Measurements from ENCODE around the gene PALD1. TPM values are rescaled to one million over a fixed set of nuclear protein-coding genes. Genes with fewer than 3 reads are reported as not detected.

Gene PALD1
- total and polyA plus RNA-seq, 7 donors = 1.8 to 33.8 (median 13.9) TPM

- DNase-seq = no peak
- no peak for TF ChIP-seq POLR2AphosphoS5 (IDR thresholded peaks at IDR 0.05)
- TF ChIP-seq CTCF (IDR thresholded peaks at IDR 0.05) = no peak
- no peak for TF ChIP-seq POLR2A (IDR thresholded peaks at IDR 0.05)
- TF ChIP-seq EP300 (IDR thresholded peaks at IDR 0.05) = no peak
- no peaks in the 10 kb centered on the region for H3K36me3 ChIP-seq
- H3K9me3 ChIP-seq = no peaks in the 10 kb centered on the region
- 88 to 93% methylated on average over 5 of the region's 5 CpGs for WGBS, 2 donors
- H3K27ac ChIP-seq = no peak overlapping the region
- intact Hi-C loops (cut with DNase I) = no loop called here
- H3K4me3 ChIP-seq = no peak overlapping the region
- H3K4me1 ChIP-seq = peaks cover 0 to 20% (median 14%) of the 10 kb centered on the region in 4 donors
- no peaks in the 10 kb centered on the region for H3K27me3 ChIP-seq
These were observed 40.1 kb downstream of the PALD1 start for GRCh38 chr10:70518695-70519094.

- WGBS, 2 donors = 76 to 78% methylated on average over 6 of the region's 6 CpGs
These were observed 44.5 kb downstream of the PALD1 start for GRCh38 chr10:70523057-70523456.

GRCh38 chr10:70523549-70523948, 45.0 kb downstream of the PALD1 start:
- TF ChIP-seq EP300 (IDR thresholded peaks at IDR 0.05) = peak in 1 of 4 donors; percentile 5
- TF ChIP-seq POLR2A (IDR thresholded peaks at IDR 0.05) = no peak
- TF ChIP-seq POLR2AphosphoS5 (IDR thresholded peaks at IDR 0.05) = peak in 1 of 4 donors; percentile 20
- Histone ChIP-seq H3K4me1 (peaks cover 0 to 20% (median 12%) of the 10 kb centered on the region in 4 donors), H3K9me3 (no peaks in the 10 kb centered on the region), H3K36me3 (peaks cover 0 to 10% (median 0%) of the 10 kb centered on the region in 4 donors), H3K27me3 (no peaks in the 10 kb centered on the region), H3K27ac (peak overlapping the region in 1 of 4 donors; percentile 0), H3K4me3 (no peak overlapping the region)
- no peak for DNase-seq
- intact Hi-C loops (cut with DNase I) = no loop called here
- whole genome bisulfite sequencing, 2 donors = 71 to 85% methylated on average over 4 of the region's 4 CpGs

More at GRCh38 chr10:70523057-70523456, 44.5 kb downstream of the PALD1 start:
- peak overlapping the region in 1 of 4 donors; percentile 0 for H3K27ac ChIP-seq
- no peaks in the 10 kb centered on the region for H3K27me3 ChIP-seq
- peaks cover 0 to 20% (median 12%) of the 10 kb centered on the region in 4 donors for H3K4me1 ChIP-seq
- no peak for TF ChIP-seq POLR2AphosphoS5 (IDR thresholded peaks at IDR 0.05)
- no peak for TF ChIP-seq CTCF (IDR thresholded peaks at IDR 0.05)
- TF ChIP-seq POLR2A (IDR thresholded peaks at IDR 0.05) = no peak
- no peak for TF ChIP-seq EP300 (IDR thresholded peaks at IDR 0.05)
- DNase-seq = no peak
- peaks cover 0 to 10% (median 0%) of the 10 kb centered on the region in 4 donors for H3K36me3 ChIP-seq
- no peaks in the 10 kb centered on the region for H3K9me3 ChIP-seq
- no peak overlapping the region for H3K4me3 ChIP-seq
- intact Hi-C loops (cut with DNase I) = no loop called here

GRCh38 chr10:70528314-70528713, 49.7 kb downstream of the PALD1 start:
- WGBS, 2 donors = 88 to 90% methylated on average over 4 of the region's 4 CpGs
- no peaks in the 10 kb centered on the region for H3K9me3 ChIP-seq
- H3K4me1 ChIP-seq = peaks cover 0 to 8% (median 5%) of the 10 kb centered on the region in 4 donors
- H3K27ac ChIP-seq = no peak overlapping the region
- H3K36me3 ChIP-seq = peaks cover 0 to 41% (median 0%) of the 10 kb centered on the region in 4 donors
- intact Hi-C loops (cut with DNase I) = no loop called here
- DNase-seq = no peak
- no peak overlapping the region for H3K4me3 ChIP-seq
- no peaks in the 10 kb centered on the region for H3K27me3 ChIP-seq
- TF ChIP-seq EP300 (IDR thresholded peaks at IDR 0.05) = no peak

- TF ChIP-seq EP300 (IDR thresholded peaks at IDR 0.05) (no peak), POLR2AphosphoS5 (IDR thresholded peaks at IDR 0.05) (no peak), CTCF (IDR thresholded peaks at IDR 0.05) (no peak), POLR2A (IDR thresholded peaks at IDR 0.05) (no peak)
These were observed 50.3 kb downstream of the PALD1 start for GRCh38 chr10:70528741-70529362.

More at GRCh38 chr10:70528741-70529362, 50.3 kb downstream of the PALD1 start:
- Histone ChIP-seq H3K4me1 (peaks cover 0 to 3% (median under 1%) of the 10 kb centered on the region in 4 donors), H3K4me3 (no peak overlapping the region), H3K9me3 (no peaks in the 10 kb centered on the region), H3K36me3 (peaks cover 0 to 44% (median 0%) of the 10 kb centered on the region in 4 donors), H3K27me3 (no peaks in the 10 kb centered on the region), H3K27ac (no peak overlapping the region)
- DNase-seq = no peak
- WGBS, 2 donors = 70 to 81% methylated on average over 10 of the region's 10 CpGs
- intact Hi-C loops (cut with DNase I) = no loop called here

Data from sigmoid colon (tissue), 7 donors.